CD14-positive monocyte (primary cell): ENCODE results near the gene IRF9. TPM values are rescaled to one million over a fixed set of nuclear protein-coding genes. Genes with fewer than 3 reads are reported as not detected.

Experiments
- DNase-seq, 3 donors: peaks; one replicate each; pipeline ENCODE4 v3.0.0-alpha.2; 2011 to 2022
- H2AFZ ChIP-seq: 2 replicates; pipeline ENCODE4 v1.6.0; 2012; ENCODE audit warnings: mild to moderate bottlenecking, low read depth, low read length, inconsistent platforms; ENCODE audit not compliant: insufficient read depth, poor library complexity, severe bottlenecking
- H3K27ac ChIP-seq, 2 donors: 1 replicate in 1 of 2; 2 replicates in 1 of 2; pipeline ENCODE4 v1.5.1; 2012 to 2013; ENCODE audit warnings: low read length in 2 of 2, control low read depth in 1 of 2, inconsistent platforms in 1 of 2, low read depth in 1 of 2, mild to moderate bottlenecking in 1 of 2
- H3K27me3 ChIP-seq, 2 donors: one replicate each; pipeline versions ENCODE4 v1.6.0 to v1.6.1; 2011 to 2013; ENCODE audit warnings: low read length in 2 of 2; ENCODE audit not compliant: control insufficient read depth in 2 of 2, insufficient read depth in 2 of 2
- H3K36me3 ChIP-seq, 2 donors: replicated peaks in 1 of 2; 1 replicate in 1 of 2; 2 replicates in 1 of 2; pipeline versions ENCODE4 v1.5.1 to v1.6.1; 2012 to 2013; ENCODE audit warnings: low read length in 2 of 2, control low read depth in 1 of 2, inconsistent platforms in 1 of 2, mild to moderate bottlenecking in 1 of 2; ENCODE audit not compliant: insufficient read depth in 2 of 2, control insufficient read depth in 1 of 2
- H3K4me1 ChIP-seq, 2 donors: 1 replicate in 1 of 2; 2 replicates in 1 of 2; pipeline versions ENCODE4 v1.5.1 to v1.6.1; 2012 to 2013; ENCODE audit warnings: low read length in 2 of 2, control low read depth in 1 of 2, inconsistent platforms in 1 of 2, mild to moderate bottlenecking in 1 of 2, moderate library complexity in 1 of 2; ENCODE audit not compliant: insufficient read depth in 2 of 2, control insufficient read depth in 1 of 2
- H3K4me2 ChIP-seq: replicated peaks from 2 replicates; pipeline ENCODE3; 2012; ENCODE audit warnings: low read length, moderate library complexity, mild to moderate bottlenecking; ENCODE audit not compliant: poor library complexity, severe bottlenecking; ENCODE audit errors: extremely low read depth
- H3K4me3 ChIP-seq, 3 experiments: fragments of 200-600 bp in 1 of 3; sonication (generic) in 1 of 3; replicated peaks in 1 of 3; 1 replicate in 2 of 3; 2 replicates in 1 of 3; pipeline ENCODE4 v1.5.1; 2011 to 2013; ENCODE audit warnings: low read length in 3 of 3, mild to moderate bottlenecking in 3 of 3, control low read depth in 2 of 3, low read depth in 2 of 3, inconsistent platforms in 1 of 3, moderate library complexity in 1 of 3
- H3K79me2 ChIP-seq: 2 replicates; pipeline ENCODE4 v1.6.0; 2012; ENCODE audit warnings: mild to moderate bottlenecking, control low read depth, inconsistent platforms, low read length, moderate library complexity; ENCODE audit not compliant: insufficient read depth
- H3K9ac ChIP-seq: 2 replicates; pipeline ENCODE4 v1.6.0; 2017; ENCODE audit warnings: low read length, mild to moderate bottlenecking; ENCODE audit not compliant: insufficient read depth, poor library complexity, severe bottlenecking
- H3K9me3 ChIP-seq, 2 donors: replicated peaks in 1 of 2; 1 replicate in 1 of 2; 2 replicates in 1 of 2; pipeline versions ENCODE4 v1.5.1 to v1.6.1; 2012 to 2013; ENCODE audit warnings: low read length in 2 of 2, control low read depth in 1 of 2; ENCODE audit not compliant: control insufficient read depth in 1 of 2, insufficient read depth in 1 of 2
- H4K20me1 ChIP-seq: 2 replicates; pipeline ENCODE4 v1.6.0; 2012; ENCODE audit warnings: mild to moderate bottlenecking, low read length, control low read depth, moderate library complexity; ENCODE audit not compliant: insufficient read depth
- H3K27ac Mint-ChIP-seq, 7 donors: one replicate each; pipeline ENCODE4 v1.8.0; 2020; ENCODE audit warnings: mild to moderate bottlenecking in 7 of 7, mixed read lengths in 7 of 7, moderate library complexity in 6 of 7, inconsistent platforms in 2 of 7
- H3K27me3 Mint-ChIP-seq, 3 donors: one replicate each; pipeline ENCODE4 v1.8.0; 2021 to 2022; ENCODE audit warnings: low read depth in 3 of 3, mild to moderate bottlenecking in 3 of 3, mixed read lengths in 3 of 3, moderate library complexity in 3 of 3, inconsistent platforms in 1 of 3
- H3K36me3 Mint-ChIP-seq, 2 donors: one replicate each; pipeline ENCODE4 v1.8.0; 2020; ENCODE audit warnings: mixed read lengths in 2 of 2, inconsistent platforms in 1 of 2, mild to moderate bottlenecking in 1 of 2
- H3K4me1 Mint-ChIP-seq: one replicate; pipeline ENCODE4 v1.8.0; 2020; ENCODE audit warnings: mild to moderate bottlenecking, mixed read lengths
- H3K4me3 Mint-ChIP-seq, 2 donors: one replicate each; pipeline ENCODE4 v1.8.0; 2020; ENCODE audit warnings: mild to moderate bottlenecking in 2 of 2, mixed read lengths in 2 of 2, moderate library complexity in 1 of 2
- H3K9me3 Mint-ChIP-seq, 7 donors: one replicate each; pipeline ENCODE4 v1.8.0; 2020 to 2022; ENCODE audit warnings: mixed read lengths in 7 of 7, mild to moderate bottlenecking in 6 of 7, moderate library complexity in 6 of 7, inconsistent platforms in 2 of 7
- CTCF ChIP-seq: fragments of 200-600 bp; IDR thresholded peaks from one replicate; pipeline ENCODE4 v1.8.0; 2022; ENCODE audit warnings: antibody characterized with exemption, mild to moderate bottlenecking
- WGBS: methylation state at CpG from one replicate; pipeline ENCODE4 v1.1.5; 2013; ENCODE audit warnings: missing lambda C conversion rate; ENCODE audit not compliant: insufficient coverage; 5-methylcytosine and 5-hydroxymethylcytosine counted together
- intact Hi-C, 2 donors: fragments of 100-400 bp; cut with micrococcal nuclease; formaldehyde crosslinking; loops; one replicate each; pipeline versions ENCODE4 v1.15.0 to v1.15.1; 2023
- polyA plus RNA-seq, 3 donors: library from polyadenylated mRNA; depleted of rRNA in 1 of 3; unstranded in 2 of 3; stranded (reverse) in 1 of 3; fragments of 300-500 nt in 2 of 3; fragments of >200 nt in 1 of 3; fragmentation: Illumina TruSeq in 2 of 3; gene quantifications; 1 replicate in 2 of 3; 2 replicates in 1 of 3; pipeline ENCODE4 v1.2.3, GENCODE V29; 2012 to 2021

IRF9 gene
- polyA plus RNA-seq, 3 donors: 44.7 to 208 (median 56.0) TPM

DNA sequence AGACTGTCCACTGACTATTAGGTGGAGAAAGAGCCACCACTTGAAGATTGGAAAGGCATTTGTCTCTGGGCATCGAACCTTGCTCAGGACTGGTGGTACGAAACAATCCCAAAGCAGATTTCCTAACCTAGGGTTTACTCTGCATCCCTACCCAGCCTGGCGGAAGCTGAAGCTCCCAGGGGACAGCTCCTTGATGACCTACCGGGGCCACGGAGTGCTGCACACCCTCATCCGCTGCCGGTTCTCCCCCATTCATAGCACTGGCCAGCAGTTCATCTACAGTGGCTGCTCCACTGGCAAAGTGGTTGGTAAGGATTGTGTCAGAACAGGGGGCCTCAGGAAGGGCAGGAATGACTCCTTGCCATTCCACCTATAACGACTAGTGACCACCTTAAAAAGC lies 39.9 kb upstream of the IRF9 start:
- WGBS: 100% methylated on average over 2 of the region's 8 CpGs
- H3K9me3 Mint-ChIP-seq: no peaks in the 10 kb centered on the region
- Histone ChIP-seq H3K4me1 (peaks cover 3 to 7% of the 10 kb centered on the region in 2 donors), H3K36me3 (peaks cover 71 to 86% of the 10 kb centered on the region in 2 donors), H3K27ac (peak overlapping the region in 1 of 2 donors; percentile 5), H3K9ac (no peak overlapping the region), H2AFZ (no peak overlapping the region), H3K4me2 (no peak overlapping the region), H3K4me3 (no peak overlapping the region), H3K27me3 (no peaks in the 10 kb centered on the region), H3K79me2 (peaks cover 13% of the 10 kb centered on the region), H3K9me3 (no peaks in the 10 kb centered on the region), H4K20me1 (no peaks in the 10 kb centered on the region)
- peaks cover 12% of the 10 kb centered on the region for H3K4me1 Mint-ChIP-seq
- intact Hi-C loops: no loop called here
- no peak for TF ChIP-seq CTCF
- peaks cover 65 to 93% of the 10 kb centered on the region in 2 donors for H3K36me3 Mint-ChIP-seq
- no peak for DNase-seq
- no peak overlapping the region for H3K27ac Mint-ChIP-seq
- no peak overlapping the region for H3K4me3 Mint-ChIP-seq
- peaks cover 0 to 5% (median 0%) of the 10 kb centered on the region in 3 donors for H3K27me3 Mint-ChIP-seq

DNA sequence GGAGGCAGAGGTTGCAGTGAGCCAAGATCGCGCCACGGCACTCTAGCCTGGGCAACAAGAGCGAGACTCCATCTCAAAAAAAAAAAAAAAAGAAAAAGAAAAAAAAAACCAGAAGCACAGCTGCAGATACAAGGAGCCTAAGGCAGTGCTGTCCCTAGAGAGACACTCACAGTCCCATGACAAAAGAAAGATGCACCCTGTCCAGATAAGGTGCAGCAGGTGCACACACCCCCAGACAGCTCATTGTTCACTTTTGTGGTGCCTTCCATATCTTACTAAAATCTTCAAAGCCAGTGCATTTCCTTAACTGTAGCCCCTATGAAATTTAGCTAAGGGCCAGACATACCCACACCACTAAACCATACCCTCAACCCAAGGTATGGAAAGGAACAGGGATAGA lies 38.6 kb upstream of the IRF9 start:
- H3K9me3 Mint-ChIP-seq: no peaks in the 10 kb centered on the region
- no CpG with 5 or more reads among the region's 4 CpGs for WGBS
- no peak for TF ChIP-seq CTCF
- Histone ChIP-seq H3K9me3 (no peaks in the 10 kb centered on the region), H2AFZ (no peak overlapping the region), H3K79me2 (peaks cover 2% of the 10 kb centered on the region), H3K4me2 (no peak overlapping the region), H4K20me1 (no peaks in the 10 kb centered on the region), H3K4me3 (no peak overlapping the region), H3K36me3 (peaks cover 64 to 74% of the 10 kb centered on the region in 2 donors), H3K27me3 (no peaks in the 10 kb centered on the region), H3K9ac (no peak overlapping the region), H3K4me1 (no peaks in the 10 kb centered on the region), H3K27ac (no peak overlapping the region)
- no peak overlapping the region for H3K4me3 Mint-ChIP-seq
- no peak overlapping the region for H3K27ac Mint-ChIP-seq
- intact Hi-C loops: no loop called here
- peaks cover 59 to 86% of the 10 kb centered on the region in 2 donors for H3K36me3 Mint-ChIP-seq
- peaks cover 0 to 5% (median 0%) of the 10 kb centered on the region in 3 donors for H3K27me3 Mint-ChIP-seq
- peaks cover 5% of the 10 kb centered on the region for H3K4me1 Mint-ChIP-seq
- DNase-seq: no peak
